Measurements from ENCODE around the gene ST8SIA2.

Gene ST8SIA2

DNA sequence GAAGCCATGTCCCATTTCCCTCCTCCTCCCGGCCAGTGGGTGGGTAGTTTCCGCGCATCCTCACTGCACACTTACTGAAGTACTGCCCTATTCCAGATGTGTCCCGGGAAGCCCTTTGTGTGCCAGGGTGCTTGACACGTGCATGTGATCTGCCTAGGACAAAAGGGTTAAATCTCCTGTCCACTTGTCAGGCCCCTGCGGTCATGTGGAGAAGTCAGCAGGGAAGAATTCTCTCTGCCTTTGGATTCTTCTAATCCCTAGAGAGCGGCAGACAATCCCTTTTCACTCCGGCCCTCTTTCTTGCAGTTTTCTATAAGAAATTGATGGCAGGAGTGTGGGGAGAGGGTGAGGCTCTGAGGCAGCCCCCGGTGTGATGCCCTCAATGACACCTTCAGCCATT is 19.8 kb downstream of the ST8SIA2 start:
- no peak overlapping the region for H3K4me3 ChIP-seq (ENCODE audit: low read length)
- TF ChIP-seq, protein P1, sequence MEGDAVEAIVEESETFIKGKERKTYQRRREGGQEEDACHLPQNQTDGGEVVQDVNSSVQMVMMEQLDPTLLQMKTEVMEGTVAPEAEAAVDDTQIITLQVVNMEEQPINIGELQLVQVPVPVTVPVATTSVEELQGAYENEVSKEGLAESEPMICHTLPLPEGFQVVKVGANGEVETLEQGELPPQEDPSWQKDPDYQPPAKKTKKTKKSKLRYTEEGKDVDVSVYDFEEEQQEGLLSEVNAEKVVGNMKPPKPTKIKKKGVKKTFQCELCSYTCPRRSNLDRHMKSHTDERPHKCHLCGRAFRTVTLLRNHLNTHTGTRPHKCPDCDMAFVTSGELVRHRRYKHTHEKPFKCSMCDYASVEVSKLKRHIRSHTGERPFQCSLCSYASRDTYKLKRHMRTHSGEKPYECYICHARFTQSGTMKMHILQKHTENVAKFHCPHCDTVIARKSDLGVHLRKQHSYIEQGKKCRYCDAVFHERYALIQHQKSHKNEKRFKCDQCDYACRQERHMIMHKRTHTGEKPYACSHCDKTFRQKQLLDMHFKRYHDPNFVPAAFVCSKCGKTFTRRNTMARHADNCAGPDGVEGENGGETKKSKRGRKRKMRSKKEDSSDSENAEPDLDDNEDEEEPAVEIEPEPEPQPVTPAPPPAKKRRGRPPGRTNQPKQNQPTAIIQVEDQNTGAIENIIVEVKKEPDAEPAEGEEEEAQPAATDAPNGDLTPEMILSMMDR (conservative IDR thresholded peaks at IDR 0.05; ENCODE audit: low read depth, low read length) = no peak
- no peak for DNase-seq (ENCODE audit: low read depth)

DNA sequence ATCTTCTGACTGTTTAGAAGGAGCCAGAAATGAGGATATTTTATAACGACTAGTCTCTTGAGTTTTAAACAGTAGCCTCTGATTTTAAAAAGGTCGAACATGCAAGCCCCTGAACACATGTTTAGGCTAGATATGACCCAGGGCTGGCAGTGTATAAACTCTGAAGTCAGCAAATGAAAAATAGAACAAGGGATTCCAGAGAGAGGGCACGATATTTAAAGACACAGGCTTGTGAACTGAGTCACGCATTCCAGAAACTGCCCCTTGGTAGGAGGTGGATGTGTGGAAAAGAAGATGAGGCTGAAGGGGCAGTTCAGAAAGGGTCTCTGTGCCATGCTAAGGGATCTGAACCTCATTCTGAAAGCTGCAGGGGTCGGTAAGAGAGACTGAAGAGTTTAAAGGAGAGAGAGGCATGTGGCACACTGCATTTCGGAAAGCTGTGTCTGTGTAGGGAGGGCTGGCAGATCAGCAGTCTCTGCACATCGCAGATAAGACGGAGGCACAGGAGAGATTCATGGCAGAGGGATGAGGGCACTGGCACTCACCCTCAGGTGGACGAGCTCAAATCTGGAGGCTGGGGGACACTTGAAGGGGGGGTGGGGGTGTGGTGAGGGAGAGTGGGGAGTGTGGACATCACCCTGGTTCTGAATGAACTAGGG is 22.1 kb downstream of the ST8SIA2 start:
- TF ChIP-seq, protein P1 (conservative IDR thresholded peaks at IDR 0.05; ENCODE audit: low read depth, low read length) = no peak
- no peak for DNase-seq (ENCODE audit: low read depth)
- no peak overlapping the region for H3K4me3 ChIP-seq (ENCODE audit: low read length)

DNA sequence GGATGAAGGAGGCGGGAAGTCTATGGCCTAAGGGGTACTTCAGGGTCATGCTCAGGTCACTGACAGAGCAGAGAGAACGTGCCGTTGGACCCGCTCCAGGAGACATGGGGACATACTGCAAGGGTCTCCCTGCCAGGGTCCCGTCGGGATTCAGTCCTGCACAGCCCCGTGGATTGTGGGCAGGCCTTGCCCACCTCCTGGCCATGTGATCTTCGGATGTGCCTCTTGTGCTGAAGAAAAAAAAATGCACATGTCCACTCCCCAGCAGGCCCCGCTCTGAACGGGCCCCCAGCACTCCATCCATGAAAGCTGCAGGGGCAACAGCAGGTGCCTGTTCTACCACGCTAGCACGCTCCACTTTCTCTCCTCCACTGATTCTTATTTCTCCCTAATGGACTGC is 22.9 kb downstream of the ST8SIA2 start:
- H3K4me3 ChIP-seq (ENCODE audit: low read length) = no peak overlapping the region
- TF ChIP-seq, protein P1 (conservative IDR thresholded peaks at IDR 0.05; ENCODE audit: low read depth, low read length) = no peak
- DNase-seq (ENCODE audit: low read depth) = no peak

DNA sequence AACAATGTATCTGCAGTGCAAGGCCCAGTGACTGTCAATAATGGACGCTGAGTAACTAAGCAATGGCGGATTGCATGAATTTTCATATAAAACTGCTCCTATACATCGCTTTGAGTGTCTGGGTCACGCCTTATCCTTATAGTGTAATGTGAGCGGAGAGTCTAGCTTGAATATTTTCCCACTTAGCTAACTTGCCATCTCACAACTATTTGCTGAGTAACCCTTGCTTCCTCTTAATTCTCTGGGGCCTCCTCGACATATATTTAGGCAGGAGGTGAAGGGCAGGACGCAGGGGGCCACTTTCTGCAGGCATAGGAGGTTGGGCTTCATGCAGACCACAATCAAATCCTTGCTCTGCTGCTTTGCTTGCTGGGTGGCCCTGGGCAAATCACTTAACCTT is 24.0 kb downstream of the ST8SIA2 start:
- TF ChIP-seq, protein P1 (conservative IDR thresholded peaks at IDR 0.05; ENCODE audit: low read depth, low read length) = no peak
- H3K4me3 ChIP-seq (ENCODE audit: low read length) = no peak overlapping the region
- DNase-seq (ENCODE audit: low read depth) = no peak

DNA sequence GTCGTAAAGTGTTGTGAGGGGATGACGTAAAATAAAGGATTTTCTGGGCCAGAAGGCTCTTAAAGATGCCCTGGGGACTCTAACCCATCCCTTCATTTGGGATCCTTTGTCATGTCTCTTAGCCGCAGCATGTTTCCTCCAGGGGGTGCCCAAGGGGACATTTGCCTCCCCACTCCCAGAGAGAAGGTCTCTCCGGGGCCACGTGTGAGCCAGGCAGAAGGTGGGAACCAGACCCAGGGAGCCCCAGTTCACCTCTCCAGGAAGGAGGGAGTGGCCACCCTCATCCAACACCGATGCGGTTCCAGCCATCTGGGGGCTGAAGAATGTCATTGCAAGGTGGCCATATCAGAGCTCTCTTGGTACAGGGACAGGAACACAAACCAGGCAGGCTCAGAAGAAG is 25.2 kb downstream of the ST8SIA2 start:
- H3K4me3 ChIP-seq (ENCODE audit: low read length) = no peak overlapping the region
- TF ChIP-seq, protein P1 (conservative IDR thresholded peaks at IDR 0.05; ENCODE audit: low read depth, low read length) = no peak
- no peak for DNase-seq (ENCODE audit: low read depth)

DNA sequence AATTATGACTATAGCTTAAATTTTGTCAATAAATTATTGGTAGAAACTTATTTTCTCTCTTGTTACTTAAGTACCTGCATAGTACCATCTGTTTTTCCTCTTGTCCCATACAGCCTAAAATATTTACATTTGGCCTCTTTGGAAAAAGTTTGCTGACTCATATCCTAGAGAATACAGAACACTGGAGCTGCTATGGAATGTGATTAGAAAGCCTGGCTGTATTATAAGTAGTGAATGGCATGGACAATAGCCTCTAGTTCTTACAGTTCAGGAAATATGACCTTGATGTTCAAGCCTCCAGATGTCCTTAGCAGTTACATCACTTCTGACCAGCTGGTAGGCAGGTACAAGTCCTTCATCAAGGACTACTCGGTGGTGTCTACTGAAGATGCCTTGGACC is 28.3 kb downstream of the ST8SIA2 start:
- peak; percentile 9 for DNase-seq (ENCODE audit: low read depth)
- TF ChIP-seq, protein P1 (conservative IDR thresholded peaks at IDR 0.05; ENCODE audit: low read depth, low read length) = no peak
- H3K4me3 ChIP-seq (ENCODE audit: low read length) = no peak overlapping the region

DNA sequence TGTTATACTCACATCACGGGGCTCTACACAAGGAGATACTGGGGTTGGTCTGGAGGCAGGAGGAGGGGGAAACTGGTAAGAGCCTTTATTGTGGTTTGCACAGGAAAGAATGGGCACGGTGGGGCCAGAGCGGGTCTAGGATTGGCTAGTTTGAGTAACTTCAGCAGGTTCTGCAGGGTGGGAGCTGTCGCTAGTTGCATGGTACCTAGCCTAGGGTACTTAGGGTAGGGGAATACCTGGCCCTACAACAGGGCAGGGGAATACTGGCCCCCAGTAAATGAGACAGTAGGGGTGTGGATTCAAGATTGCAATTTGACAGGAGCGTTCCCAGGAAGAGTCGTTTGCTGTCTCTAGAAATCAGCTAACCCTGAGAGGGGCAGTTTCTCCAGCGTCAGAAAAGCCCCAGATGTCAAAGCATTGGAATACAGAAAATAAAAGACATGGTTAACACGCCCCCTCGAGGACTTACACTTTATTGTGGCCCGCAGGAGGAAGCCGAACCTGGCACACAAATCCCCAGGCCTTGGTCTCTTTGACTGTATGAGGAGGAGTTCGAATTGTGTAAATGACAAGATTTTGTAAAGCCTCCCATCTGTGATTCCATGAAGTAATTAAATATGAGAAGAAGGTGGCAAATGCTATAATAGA is 32.0 kb downstream of the ST8SIA2 start:
- TF ChIP-seq, protein P1 (conservative IDR thresholded peaks at IDR 0.05; ENCODE audit: low read depth, low read length) = no peak

More for the DNA sequence above, 32.0 kb downstream of the ST8SIA2 start:
- no peak for DNase-seq (ENCODE audit: low read depth)
- no peak overlapping the region for H3K4me3 ChIP-seq (ENCODE audit: low read length)

Measured in retinal pigment epithelial cell (primary cell).